Mesenchymal stem cell (in vitro differentiated cells and primary cell): ENCODE results near the gene GIGYF1.

Experiments
- DNase-seq: peaks from one replicate; pipeline ENCODE4 v3.0.0-alpha.2; 2013
- H2AFZ ChIP-seq: one replicate; pipeline ENCODE4 v1.6.1; 2013; ENCODE audit warnings: low read depth, mild to moderate bottlenecking, control low read depth, inconsistent platforms, low read length, moderate library complexity
- H2AK5ac ChIP-seq: 2 replicates; pipeline ENCODE4 v1.6.1; 2013; ENCODE audit warnings: low read length, moderate library complexity, mild to moderate bottlenecking, inconsistent platforms; ENCODE audit not compliant: severe bottlenecking
- H2BK120ac ChIP-seq: one replicate; pipeline ENCODE4 v1.6.1; 2013; ENCODE audit warnings: low read depth, mild to moderate bottlenecking, inconsistent platforms, low read length, moderate library complexity
- H2BK12ac ChIP-seq, 2 experiments: one replicate each; pipeline ENCODE4 v1.6.1; 2013; ENCODE audit warnings: inconsistent platforms in 2 of 2, low read length in 2 of 2, mild to moderate bottlenecking in 2 of 2, moderate library complexity in 2 of 2, control low read depth in 1 of 2
- H2BK15ac ChIP-seq: one replicate; pipeline ENCODE4 v1.6.1; 2013; ENCODE audit warnings: mild to moderate bottlenecking, low read depth, inconsistent platforms; ENCODE audit not compliant: poor library complexity, severe bottlenecking
- H2BK5ac ChIP-seq: 2 replicates; pipeline ENCODE4 v1.6.1; 2013; ENCODE audit warnings: low read depth, mild to moderate bottlenecking, low read length, control low read depth, inconsistent platforms; ENCODE audit not compliant: poor library complexity, severe bottlenecking
- H3K14ac ChIP-seq, 2 experiments: one replicate each; pipeline ENCODE4 v1.6.1; 2013; ENCODE audit warnings: inconsistent platforms in 2 of 2, low read length in 2 of 2, control low read depth in 1 of 2, mild to moderate bottlenecking in 1 of 2, moderate library complexity in 1 of 2
- H3K18ac ChIP-seq, 2 experiments: one replicate each; pipeline ENCODE4 v1.6.1; 2013; ENCODE audit warnings: inconsistent platforms in 2 of 2, low read length in 2 of 2, control low read depth in 1 of 2, low read depth in 1 of 2, mild to moderate bottlenecking in 1 of 2
- H3K23ac ChIP-seq, 2 experiments: one replicate each; pipeline ENCODE4 v1.6.1; 2013; ENCODE audit warnings: inconsistent platforms in 2 of 2, low read length in 2 of 2, mild to moderate bottlenecking in 2 of 2, moderate library complexity in 2 of 2, control low read depth in 1 of 2
- H3K27ac ChIP-seq: 2 replicates; pipeline ENCODE4 v1.5.1; 2013; ENCODE audit warnings: mild to moderate bottlenecking, moderate library complexity, low read length, control low read depth, inconsistent platforms; ENCODE audit not compliant: poor library complexity, severe bottlenecking
- H3K27me3 ChIP-seq, 2 experiments: 2 replicates each; pipeline versions ENCODE4 v1.6.1 to v1.7.0; 2013; ENCODE audit warnings: low read length in 2 of 2, mild to moderate bottlenecking in 2 of 2, moderate library complexity in 2 of 2, control low read depth in 1 of 2, inconsistent platforms in 1 of 2; ENCODE audit not compliant: control insufficient read depth in 1 of 2, insufficient read depth in 1 of 2
- H3K36me3 ChIP-seq, 2 experiments: 2 replicates each; pipeline versions ENCODE4 v1.6.1 to v1.7.0; 2013; ENCODE audit warnings: low read length in 2 of 2, control low read depth in 1 of 2, inconsistent platforms in 1 of 2, low read depth in 1 of 2, mild to moderate bottlenecking in 1 of 2; ENCODE audit not compliant: insufficient read depth in 2 of 2, control insufficient read depth in 1 of 2
- H3K4ac ChIP-seq, 2 experiments: one replicate each; pipeline ENCODE4 v1.6.1; 2013; ENCODE audit warnings: inconsistent platforms in 2 of 2, low read length in 2 of 2, mild to moderate bottlenecking in 2 of 2, moderate library complexity in 2 of 2, control low read depth in 1 of 2, low read depth in 1 of 2
- H3K4me1 ChIP-seq: 2 replicates; pipeline ENCODE4 v1.6.1; 2013; ENCODE audit warnings: low read depth, low read length, control low read depth; ENCODE audit not compliant: control insufficient read depth, insufficient read depth
- H3K4me2 ChIP-seq: 2 replicates; pipeline ENCODE4 v1.6.1; 2013; ENCODE audit warnings: low read length, mild to moderate bottlenecking, inconsistent platforms; ENCODE audit not compliant: poor library complexity, severe bottlenecking
- H3K4me3 ChIP-seq, 2 experiments: 2 replicates each; pipeline versions ENCODE4 v1.5.1 to v1.7.0; 2013; ENCODE audit warnings: low read length in 2 of 2, mild to moderate bottlenecking in 2 of 2, control low read depth in 1 of 2, low read depth in 1 of 2; ENCODE audit not compliant: insufficient read depth in 1 of 2
- H3K79me1 ChIP-seq: replicated peaks from 2 replicates; pipeline ENCODE4 v1.6.1; 2013; ENCODE audit warnings: mild to moderate bottlenecking, control low read depth, low read length, inconsistent platforms; ENCODE audit not compliant: poor library complexity, severe bottlenecking
- H3K9ac ChIP-seq: 2 replicates; pipeline ENCODE4 v1.7.0; 2013; ENCODE audit warnings: mild to moderate bottlenecking, low read length, moderate library complexity
- H3K9me3 ChIP-seq: 2 replicates; pipeline ENCODE4 v1.7.0; 2013; ENCODE audit warnings: mild to moderate bottlenecking, low read length; ENCODE audit not compliant: control insufficient read depth
- H4K8ac ChIP-seq: one replicate; pipeline ENCODE4 v1.6.1; 2013; ENCODE audit warnings: inconsistent platforms, mild to moderate bottlenecking, low read length, moderate library complexity
- H4K91ac ChIP-seq: one replicate; pipeline ENCODE4 v1.6.1; 2013; ENCODE audit warnings: mild to moderate bottlenecking, low read length, inconsistent platforms
- WGBS: methylation state at CpG from one replicate; pipeline ENCODE4 v1.1.7; 2013; ENCODE audit warnings: mixed read lengths; 5-methylcytosine and 5-hydroxymethylcytosine counted together

Gene GIGYF1

DNA sequence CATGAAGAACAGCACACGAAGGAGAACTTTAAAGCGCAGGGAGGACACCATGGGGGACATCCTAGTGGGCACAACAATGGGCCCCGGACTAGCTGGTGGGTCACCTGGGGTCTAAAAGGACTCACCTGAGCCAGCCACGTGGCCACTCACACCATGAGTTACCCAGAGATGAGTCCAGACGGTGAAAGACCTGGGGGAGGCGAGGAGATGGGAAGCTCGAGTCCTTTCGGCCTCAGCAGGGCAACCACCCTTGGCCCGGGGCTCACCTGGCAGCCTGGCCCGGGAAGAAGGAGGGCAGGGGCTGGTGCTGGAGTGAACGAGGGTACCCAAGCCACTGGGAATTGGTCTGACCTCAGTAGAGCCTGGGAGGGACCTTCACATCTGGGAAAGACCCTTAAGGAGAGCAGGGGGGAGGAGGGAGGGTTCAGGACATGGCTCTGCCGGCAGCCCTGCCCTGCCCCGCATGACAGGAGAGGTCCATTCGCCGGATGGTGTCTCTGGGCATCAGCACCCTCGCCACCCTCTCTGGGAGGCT is 5.7 kb downstream of the GIGYF1 start:
- Histone ChIP-seq H2AK5ac (no peak overlapping the region), H2AFZ (no peak overlapping the region), H3K4ac (no peak overlapping the region), H2BK15ac (no peak overlapping the region), H2BK120ac (no peak overlapping the region), H3K4me2 (no peak overlapping the region), H3K4me1 (peaks cover 26% of the 10 kb centered on the region), H3K23ac (no peak overlapping the region), H3K4me3 (no peak overlapping the region), H3K27me3 (no peaks in the 10 kb centered on the region), H3K27ac (no peak overlapping the region), H4K91ac (no peak overlapping the region), H3K36me3 (peaks cover 55 to 69% of the 10 kb centered on the region in 2 experiments), H3K18ac (no peak overlapping the region), H4K8ac (no peak overlapping the region), H3K14ac (no peak overlapping the region), H3K9ac (peak overlapping the region; percentile 43), H3K79me1 (peaks cover 40% of the 10 kb centered on the region), H2BK12ac (no peak overlapping the region), H2BK5ac (no peak overlapping the region), H3K9me3 (no peaks in the 10 kb centered on the region)
- DNase-seq = no peak
- WGBS = 95% methylated on average over 14 of the region's 16 CpGs

DNA sequence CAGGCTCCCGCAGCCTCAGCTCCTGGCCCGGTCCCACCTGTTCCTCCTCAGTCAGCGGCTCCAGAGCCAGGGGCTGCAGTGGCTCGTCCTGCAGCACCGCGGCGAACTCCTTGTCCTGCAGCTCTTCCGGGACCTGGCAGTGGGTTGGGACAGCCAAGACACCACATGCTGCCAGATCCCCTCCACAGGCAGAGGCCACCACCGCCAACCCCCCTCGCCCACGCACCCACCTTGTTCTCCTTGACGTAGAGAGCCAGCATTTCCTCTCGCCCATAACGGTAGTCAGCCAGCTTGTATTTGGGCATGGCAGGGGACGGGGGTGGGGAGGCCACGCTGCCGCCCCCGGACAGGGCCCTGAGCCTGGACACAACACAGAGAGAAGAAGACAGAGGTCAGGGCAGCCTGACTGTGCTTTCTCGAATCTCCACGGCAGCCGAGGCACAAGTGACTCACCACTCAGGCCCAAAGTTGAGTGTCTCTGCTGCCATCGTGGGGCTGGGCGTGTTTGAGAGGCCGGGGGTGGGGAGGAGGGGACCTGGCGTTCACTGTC is 6.2 kb downstream of the GIGYF1 start:
- H3K9me3 ChIP-seq = no peaks in the 10 kb centered on the region
- WGBS = 73% methylated on average over 24 of the region's 25 CpGs
- no peak overlapping the region for H2AK5ac ChIP-seq
- no peak overlapping the region for H4K8ac ChIP-seq
- no peak overlapping the region for H2AFZ ChIP-seq
- no peak overlapping the region for H2BK15ac ChIP-seq
- no peak overlapping the region for H3K23ac ChIP-seq
- no peak overlapping the region for H3K4me3 ChIP-seq
- H3K79me1 ChIP-seq = peaks cover 39% of the 10 kb centered on the region
- no peak overlapping the region for H4K91ac ChIP-seq
- H3K27ac ChIP-seq = no peak overlapping the region
- DNase-seq = no peak
- no peak overlapping the region for H3K14ac ChIP-seq
- peak overlapping the region in 1 of 2 experiments; percentile 18 for H3K18ac ChIP-seq
- H3K36me3 ChIP-seq = peaks cover 61 to 75% of the 10 kb centered on the region in 2 experiments
- H2BK5ac ChIP-seq = no peak overlapping the region
- peaks cover 25% of the 10 kb centered on the region for H3K4me1 ChIP-seq
- no peaks in the 10 kb centered on the region for H3K27me3 ChIP-seq
- no peak overlapping the region for H3K4me2 ChIP-seq
- no peak overlapping the region for H2BK120ac ChIP-seq
- H3K9ac ChIP-seq = no peak overlapping the region
- peak overlapping the region in 1 of 2 experiments; percentile 10 for H2BK12ac ChIP-seq
- H3K4ac ChIP-seq = no peak overlapping the region

DNA sequence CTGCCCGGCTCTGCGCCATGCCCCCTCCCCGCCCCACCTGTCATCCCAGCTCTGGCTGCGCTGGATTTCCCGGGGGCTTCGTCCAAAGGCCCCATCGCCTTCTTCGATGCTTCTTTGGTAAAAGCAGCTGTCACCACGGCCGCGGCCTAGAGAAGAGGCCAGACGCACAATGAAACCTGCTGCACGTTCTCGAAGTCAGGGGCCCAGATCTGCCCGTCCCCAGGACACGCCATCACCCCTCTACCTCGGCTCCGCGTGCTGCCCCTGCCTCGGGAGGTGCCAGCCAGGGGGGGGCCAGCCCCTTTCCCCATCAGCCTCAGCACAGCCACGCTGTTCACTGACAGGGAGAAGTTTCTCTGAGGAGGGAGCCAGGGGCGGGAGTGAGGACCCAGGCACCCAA is 6.8 kb downstream of the GIGYF1 start:
- Histone ChIP-seq H3K18ac (no peak overlapping the region), H2BK120ac (no peak overlapping the region), H2BK5ac (no peak overlapping the region), H3K4ac (no peak overlapping the region), H3K36me3 (peaks cover 67 to 81% of the 10 kb centered on the region in 2 experiments), H3K14ac (no peak overlapping the region), H3K4me2 (no peak overlapping the region), H3K9me3 (no peaks in the 10 kb centered on the region), H3K9ac (no peak overlapping the region), H2AFZ (no peak overlapping the region), H3K79me1 (peaks cover 39% of the 10 kb centered on the region), H3K4me1 (peaks cover 26% of the 10 kb centered on the region), H3K27ac (no peak overlapping the region), H3K4me3 (no peak overlapping the region), H2BK12ac (no peak overlapping the region), H4K91ac (no peak overlapping the region), H2AK5ac (no peak overlapping the region), H3K27me3 (no peaks in the 10 kb centered on the region), H4K8ac (no peak overlapping the region), H2BK15ac (no peak overlapping the region), H3K23ac (no peak overlapping the region)
- DNase-seq = no peak
- 95% methylated on average over 22 of the region's 22 CpGs for WGBS

DNA sequence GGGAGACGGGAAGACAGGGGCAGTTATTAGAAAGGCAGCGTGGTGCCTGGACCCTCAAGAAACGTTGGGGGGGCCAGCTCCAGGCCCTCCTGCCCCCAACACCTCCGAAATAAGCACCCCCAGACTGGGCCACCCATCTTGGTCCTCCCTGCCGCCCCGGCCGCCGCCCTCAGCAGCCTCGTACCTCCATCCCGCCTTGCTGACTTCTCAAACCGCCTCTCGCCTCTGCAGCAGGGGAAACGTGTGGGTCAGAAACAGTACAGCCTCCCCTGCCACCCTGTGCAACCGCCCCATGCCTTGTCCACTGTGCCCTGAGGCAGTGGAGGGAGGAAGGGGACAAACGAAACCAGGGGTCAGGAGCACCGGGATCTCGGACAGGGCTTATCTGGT is 7.2 kb downstream of the GIGYF1 start:
- Histone ChIP-seq H2AFZ (no peak overlapping the region), H3K4ac (no peak overlapping the region), H3K27me3 (no peaks in the 10 kb centered on the region), H3K9me3 (no peaks in the 10 kb centered on the region), H3K4me1 (peaks cover 26% of the 10 kb centered on the region), H3K14ac (no peak overlapping the region), H2BK15ac (no peak overlapping the region), H3K4me2 (no peak overlapping the region), H3K9ac (no peak overlapping the region), H2BK120ac (no peak overlapping the region), H3K27ac (no peak overlapping the region), H4K8ac (no peak overlapping the region), H3K36me3 (peaks cover 71 to 85% of the 10 kb centered on the region in 2 experiments), H3K79me1 (peaks cover 39% of the 10 kb centered on the region), H3K4me3 (no peak overlapping the region), H4K91ac (no peak overlapping the region), H2BK5ac (no peak overlapping the region), H3K18ac (no peak overlapping the region), H2AK5ac (no peak overlapping the region), H2BK12ac (no peak overlapping the region), H3K23ac (no peak overlapping the region)
- DNase-seq = no peak
- WGBS = 94% methylated on average over 17 of the region's 17 CpGs
